Endothelial cell (in vitro differentiated cells): Measurements from ENCODE around the gene CISD3. TPM values are rescaled to one million over a fixed set of nuclear protein-coding genes. Genes with fewer than 3 reads are reported as not detected.
A peak's percentile ranks its signal among the peaks of the same experiment; 100 is the strongest.

Source experiments
- DNase-seq: peaks from one replicate; pipeline ENCODE4 v3.0.0; 2021; ENCODE audit warnings: low spot score
- H3K27ac Mint-ChIP-seq: one replicate; pipeline ENCODE4 v1.8.0; 2021; ENCODE audit warnings: mixed read lengths, inconsistent platforms; ENCODE audit not compliant: unreplicated experiment
- H3K27me3 Mint-ChIP-seq: one replicate; pipeline ENCODE4 v1.8.0; 2021; ENCODE audit warnings: mild to moderate bottlenecking, moderate library complexity, mixed read lengths, inconsistent platforms; ENCODE audit not compliant: unreplicated experiment
- H3K36me3 Mint-ChIP-seq: one replicate; pipeline ENCODE4 v1.8.0; 2021; ENCODE audit warnings: mild to moderate bottlenecking, low read depth, mixed read lengths, inconsistent platforms; ENCODE audit not compliant: unreplicated experiment
- H3K4me1 Mint-ChIP-seq: one replicate; pipeline ENCODE4 v1.8.0; 2021; ENCODE audit warnings: mild to moderate bottlenecking, mixed read lengths, inconsistent platforms; ENCODE audit not compliant: unreplicated experiment
- H3K4me3 Mint-ChIP-seq: one replicate; pipeline ENCODE4 v1.8.0; 2021; ENCODE audit warnings: mild to moderate bottlenecking, mixed read lengths, inconsistent platforms; ENCODE audit not compliant: unreplicated experiment
- H3K9me3 Mint-ChIP-seq: one replicate; pipeline ENCODE4 v1.8.0; 2021; ENCODE audit warnings: mixed read lengths, inconsistent platforms; ENCODE audit not compliant: unreplicated experiment
- total RNA-seq: library from RNA; stranded (reverse); fragmentation: NEBNext Ultra II Directional; extraction: Animal tissue kit (Norgen Biotek cat#: 25700); gene quantifications from one replicate; pipeline ENCODE4 v1.2.1, GENCODE V29; 2021; ENCODE audit not compliant: unreplicated experiment
- TF ChIP-seq, protein P1 (sequence below): fragments of 200-600 bp; sonication (generic); IDR thresholded peaks from one replicate; pipeline ENCODE4 v1.5.0; 2021; ENCODE audit warnings: antibody characterized with exemption; ENCODE audit not compliant: unreplicated experiment

Gene CISD3
- total RNA-seq, 1 donor from 2014 or later, result 17.0 TPM

DNA sequence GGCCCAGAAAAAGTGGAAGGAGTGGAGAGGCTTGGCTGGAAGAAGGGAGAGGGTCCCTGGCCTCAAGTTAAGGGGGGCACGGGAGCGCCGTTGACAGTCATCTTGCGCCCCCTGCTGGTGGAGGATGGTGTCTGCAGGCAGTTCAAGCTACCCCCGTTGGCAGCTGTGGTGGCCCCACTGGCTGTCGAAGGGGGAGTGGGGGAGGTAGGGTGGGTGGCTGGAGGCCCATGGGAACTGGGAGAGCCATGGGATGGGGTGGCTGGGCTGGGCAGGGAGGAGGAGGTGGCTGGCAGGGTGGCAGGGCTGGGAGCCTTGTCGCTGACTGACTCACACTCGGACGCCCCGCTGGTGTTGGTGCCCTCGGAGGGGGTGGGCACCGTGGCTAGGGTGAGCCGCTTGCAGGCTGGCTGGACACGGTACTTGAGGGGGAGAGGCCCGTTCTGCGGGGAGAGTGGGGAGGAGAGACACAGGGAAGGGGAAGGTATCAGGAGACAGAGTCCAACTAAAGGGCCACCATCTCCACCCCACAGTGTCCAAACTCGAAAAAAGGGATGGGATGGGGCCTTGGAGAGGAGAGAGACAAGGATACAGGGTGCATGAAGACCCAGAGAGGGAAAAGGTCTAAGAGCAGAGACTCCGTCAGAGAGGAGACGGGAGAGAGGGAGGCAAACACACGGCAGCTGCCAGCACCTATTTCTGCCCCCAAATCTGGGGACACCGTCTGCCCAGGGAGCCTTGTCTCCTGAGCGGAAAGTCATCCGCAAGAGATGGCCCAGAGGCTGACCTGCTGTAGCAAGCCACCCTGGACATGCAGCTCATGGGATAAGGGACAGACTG lies 5.2 kb downstream of the CISD3 start:
- Mint-ChIP-seq H3K27me3 (peaks cover 16% of the 10 kb centered on the region), H3K4me1 (peaks cover 25% of the 10 kb centered on the region), H3K4me3 (peak overlapping the region; percentile 51), H3K36me3 (peaks cover 24% of the 10 kb centered on the region), H3K9me3 (no peaks in the 10 kb centered on the region), H3K27ac (no peak overlapping the region)
- TF ChIP-seq, protein P1, sequence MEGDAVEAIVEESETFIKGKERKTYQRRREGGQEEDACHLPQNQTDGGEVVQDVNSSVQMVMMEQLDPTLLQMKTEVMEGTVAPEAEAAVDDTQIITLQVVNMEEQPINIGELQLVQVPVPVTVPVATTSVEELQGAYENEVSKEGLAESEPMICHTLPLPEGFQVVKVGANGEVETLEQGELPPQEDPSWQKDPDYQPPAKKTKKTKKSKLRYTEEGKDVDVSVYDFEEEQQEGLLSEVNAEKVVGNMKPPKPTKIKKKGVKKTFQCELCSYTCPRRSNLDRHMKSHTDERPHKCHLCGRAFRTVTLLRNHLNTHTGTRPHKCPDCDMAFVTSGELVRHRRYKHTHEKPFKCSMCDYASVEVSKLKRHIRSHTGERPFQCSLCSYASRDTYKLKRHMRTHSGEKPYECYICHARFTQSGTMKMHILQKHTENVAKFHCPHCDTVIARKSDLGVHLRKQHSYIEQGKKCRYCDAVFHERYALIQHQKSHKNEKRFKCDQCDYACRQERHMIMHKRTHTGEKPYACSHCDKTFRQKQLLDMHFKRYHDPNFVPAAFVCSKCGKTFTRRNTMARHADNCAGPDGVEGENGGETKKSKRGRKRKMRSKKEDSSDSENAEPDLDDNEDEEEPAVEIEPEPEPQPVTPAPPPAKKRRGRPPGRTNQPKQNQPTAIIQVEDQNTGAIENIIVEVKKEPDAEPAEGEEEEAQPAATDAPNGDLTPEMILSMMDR, result peak; percentile 98
- DNase-seq, result peak; percentile 73

DNA sequence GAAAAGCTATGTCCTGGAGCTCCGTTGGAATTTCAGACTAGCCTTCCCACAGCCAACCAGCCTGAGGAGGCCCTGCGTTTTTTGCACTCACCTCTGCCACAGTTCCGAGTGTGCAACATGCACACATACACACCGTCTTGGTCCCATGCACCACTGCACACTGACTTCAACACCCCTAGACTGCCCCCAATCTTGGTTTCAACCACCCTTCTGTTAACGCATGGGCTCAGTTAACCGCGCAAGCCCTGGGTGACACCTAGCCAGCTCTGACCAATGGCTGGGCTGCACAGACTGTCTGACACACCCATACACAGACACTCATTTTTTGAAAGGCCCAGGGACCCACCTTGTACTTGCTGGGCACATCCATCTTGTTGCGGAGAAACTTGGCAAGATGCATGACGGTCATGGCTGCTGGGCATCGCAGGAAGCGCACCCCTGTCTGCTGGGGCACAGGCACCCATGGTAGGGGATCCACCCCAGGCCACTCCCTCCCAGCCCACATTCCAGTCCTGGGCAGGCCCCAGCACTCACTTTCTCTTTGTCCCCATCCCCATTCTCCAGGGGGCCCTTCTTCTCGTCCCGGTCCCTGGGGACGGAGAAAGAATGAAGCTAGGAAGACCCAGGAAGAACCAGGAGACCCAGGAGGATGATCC lies 8.0 kb downstream of the CISD3 start:
- Mint-ChIP-seq H3K4me1 (peaks cover 23% of the 10 kb centered on the region), H3K27ac (peak overlapping the region; percentile 9), H3K9me3 (no peaks in the 10 kb centered on the region), H3K36me3 (peaks cover 19% of the 10 kb centered on the region), H3K4me3 (peak overlapping the region; percentile 79), H3K27me3 (peaks cover 7% of the 10 kb centered on the region)
- no peak for DNase-seq
- TF ChIP-seq, protein P1, result no peak

DNA sequence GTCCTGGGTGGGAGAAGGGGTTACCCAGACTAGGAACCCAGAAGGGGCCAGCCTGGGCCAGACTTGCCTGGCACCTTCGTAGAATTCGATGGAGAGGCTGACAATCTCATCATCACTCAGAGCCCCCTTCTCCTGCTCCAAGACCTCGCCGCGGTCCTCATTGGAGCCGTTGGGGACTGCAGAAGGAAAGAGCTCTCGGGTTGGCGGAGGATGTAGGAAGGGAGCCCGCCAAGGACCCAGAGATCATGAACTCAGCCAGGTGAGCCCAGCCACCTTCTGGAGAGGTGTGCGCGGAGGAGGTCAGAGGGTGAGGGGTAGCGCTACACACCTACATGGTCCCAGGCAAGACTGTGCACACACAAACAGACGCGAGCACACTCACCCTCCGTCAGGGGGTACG lies 8.5 kb downstream of the CISD3 start:
- Mint-ChIP-seq H3K36me3 (peaks cover 15% of the 10 kb centered on the region), H3K4me3 (no peak overlapping the region), H3K27ac (no peak overlapping the region), H3K27me3 (peaks cover 5% of the 10 kb centered on the region), H3K9me3 (no peaks in the 10 kb centered on the region), H3K4me1 (peaks cover 23% of the 10 kb centered on the region)
- TF ChIP-seq, protein P1, result no peak
- DNase-seq, result no peak

DNA sequence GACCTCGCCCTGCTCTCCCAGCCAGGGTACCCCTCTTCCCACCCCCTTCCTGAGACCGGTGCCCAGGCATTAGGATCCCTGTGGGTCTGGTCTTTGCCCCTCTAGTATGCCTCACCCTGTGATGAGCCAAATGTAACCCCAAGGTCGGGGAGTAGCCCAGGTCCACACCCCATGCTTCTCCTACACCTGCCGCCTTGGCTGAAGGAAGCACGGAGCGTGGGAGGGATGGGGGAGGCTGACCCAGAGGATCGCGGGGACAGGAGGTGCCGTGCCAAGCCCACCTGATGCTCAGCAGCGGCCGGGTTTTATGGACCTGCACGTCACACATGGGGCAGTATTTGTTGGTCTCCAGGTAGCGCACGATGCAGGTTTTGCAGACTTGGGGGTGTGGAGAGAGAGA lies 9.2 kb downstream of the CISD3 start:
- peaks cover 5% of the 10 kb centered on the region for H3K27me3 Mint-ChIP-seq
- H3K27ac Mint-ChIP-seq, result no peak overlapping the region
- H3K36me3 Mint-ChIP-seq, result peaks cover 13% of the 10 kb centered on the region
- H3K4me3 Mint-ChIP-seq, result no peak overlapping the region
- H3K4me1 Mint-ChIP-seq, result peaks cover 23% of the 10 kb centered on the region
- TF ChIP-seq, protein P1, result no peak
- no peaks in the 10 kb centered on the region for H3K9me3 Mint-ChIP-seq
- no peak for DNase-seq

DNA sequence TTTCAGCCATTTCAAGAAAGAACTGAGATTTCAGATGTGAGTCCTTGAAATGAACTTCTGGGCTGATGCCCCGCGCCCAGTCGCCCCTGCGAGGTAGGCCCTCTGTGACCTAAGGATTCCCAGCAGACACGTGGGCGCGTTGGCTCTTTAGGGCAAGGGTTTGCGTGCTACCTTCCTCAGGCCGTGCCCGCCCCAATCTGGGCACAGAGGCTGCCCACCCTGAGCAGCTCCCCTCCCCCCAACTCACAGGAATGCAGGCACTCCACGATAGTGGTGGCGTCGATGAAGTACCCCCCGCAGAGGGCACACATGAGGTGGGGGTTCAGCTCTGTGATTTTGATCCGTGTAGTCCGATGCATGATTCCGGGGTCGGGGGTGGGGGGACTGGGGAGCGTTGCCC lies 9.9 kb downstream of the CISD3 start:
- Mint-ChIP-seq H3K36me3 (peaks cover 17% of the 10 kb centered on the region), H3K4me3 (no peak overlapping the region), H3K9me3 (no peaks in the 10 kb centered on the region), H3K4me1 (peaks cover 27% of the 10 kb centered on the region), H3K27me3 (peaks cover 12% of the 10 kb centered on the region), H3K27ac (no peak overlapping the region)
- no peak for DNase-seq
- TF ChIP-seq, protein P1, result no peak
